Body of pancreas (tissue), 4 donors: ENCODE measurements around the gene GAST.

Source experiments
- POLR2A ChIP-seq, 3 donors: fragments of 450-650 bp; IDR thresholded peaks; one replicate each; pipeline ENCODE4 v1.6.1; 2016; ENCODE audit warnings: antibody characterized with exemption in 3 of 3, mild to moderate bottlenecking in 2 of 3
- TF ChIP-seq, protein P1 (sequence below), 7 experiments: fragments of 450-650 bp in 4 of 7; fragments of 200-600 bp in 3 of 7; sonication (generic) in 3 of 7; IDR thresholded peaks; one replicate each; pipeline ENCODE4 v1.5.1; 2016 to 2019; ENCODE audit warnings: antibody characterized with exemption in 7 of 7

DNA sequence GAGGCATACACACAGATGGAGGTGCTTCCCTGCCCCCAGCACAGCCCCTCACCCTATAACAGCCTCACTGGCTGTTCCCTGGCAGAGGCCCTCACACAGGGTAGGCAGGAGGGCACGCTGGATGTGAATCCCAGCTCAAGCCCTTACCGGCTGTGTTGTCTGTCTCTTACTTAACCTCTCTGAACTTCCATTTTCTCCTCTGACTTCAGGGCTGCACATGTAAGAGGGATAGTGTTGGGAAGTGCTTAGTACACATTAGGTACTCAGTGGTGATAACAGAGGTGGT, 48.0 kb upstream of the GAST start:
- TF ChIP-seq, protein P1, sequence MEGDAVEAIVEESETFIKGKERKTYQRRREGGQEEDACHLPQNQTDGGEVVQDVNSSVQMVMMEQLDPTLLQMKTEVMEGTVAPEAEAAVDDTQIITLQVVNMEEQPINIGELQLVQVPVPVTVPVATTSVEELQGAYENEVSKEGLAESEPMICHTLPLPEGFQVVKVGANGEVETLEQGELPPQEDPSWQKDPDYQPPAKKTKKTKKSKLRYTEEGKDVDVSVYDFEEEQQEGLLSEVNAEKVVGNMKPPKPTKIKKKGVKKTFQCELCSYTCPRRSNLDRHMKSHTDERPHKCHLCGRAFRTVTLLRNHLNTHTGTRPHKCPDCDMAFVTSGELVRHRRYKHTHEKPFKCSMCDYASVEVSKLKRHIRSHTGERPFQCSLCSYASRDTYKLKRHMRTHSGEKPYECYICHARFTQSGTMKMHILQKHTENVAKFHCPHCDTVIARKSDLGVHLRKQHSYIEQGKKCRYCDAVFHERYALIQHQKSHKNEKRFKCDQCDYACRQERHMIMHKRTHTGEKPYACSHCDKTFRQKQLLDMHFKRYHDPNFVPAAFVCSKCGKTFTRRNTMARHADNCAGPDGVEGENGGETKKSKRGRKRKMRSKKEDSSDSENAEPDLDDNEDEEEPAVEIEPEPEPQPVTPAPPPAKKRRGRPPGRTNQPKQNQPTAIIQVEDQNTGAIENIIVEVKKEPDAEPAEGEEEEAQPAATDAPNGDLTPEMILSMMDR (IDR thresholded peaks at IDR 0.05), result no peak
- TF ChIP-seq POLR2A (IDR thresholded peaks at IDR 0.05), result no peak
